Fibroblast of mammary gland (primary cell): Measurements from ENCODE around the gene PRPF19.

Source experiments
- DNase-seq: peaks from one replicate; pipeline ENCODE4 v3.0.0-alpha.2; 2010; ENCODE audit warnings: low read depth
- H3K4me3 ChIP-seq: 2 replicates; pipeline ENCODE4 v1.5.1; 2011; ENCODE audit warnings: low read depth, mild to moderate bottlenecking, low read length, moderate library complexity; ENCODE audit not compliant: control insufficient read depth
- CTCF ChIP-seq: conservative IDR thresholded peaks from 2 replicates; pipeline ENCODE4 v1.5.1; 2011; ENCODE audit warnings: low read depth, low read length, inconsistent platforms; ENCODE audit not compliant: control insufficient read depth, insufficient read depth

PRPF19 gene

GRCh38 chr11:60890696-60891095 lies 15.7 kb downstream of the PRPF19 start:
- no peak for DNase-seq
- H3K4me3 ChIP-seq: no peak overlapping the region
- no peak for TF ChIP-seq CTCF

- no peak for DNase-seq
- TF ChIP-seq CTCF: no peak
- no peak overlapping the region for H3K4me3 ChIP-seq
Observed at GRCh38 chr11:60889869-60890311, 16.5 kb downstream of the PRPF19 start.

DNA sequence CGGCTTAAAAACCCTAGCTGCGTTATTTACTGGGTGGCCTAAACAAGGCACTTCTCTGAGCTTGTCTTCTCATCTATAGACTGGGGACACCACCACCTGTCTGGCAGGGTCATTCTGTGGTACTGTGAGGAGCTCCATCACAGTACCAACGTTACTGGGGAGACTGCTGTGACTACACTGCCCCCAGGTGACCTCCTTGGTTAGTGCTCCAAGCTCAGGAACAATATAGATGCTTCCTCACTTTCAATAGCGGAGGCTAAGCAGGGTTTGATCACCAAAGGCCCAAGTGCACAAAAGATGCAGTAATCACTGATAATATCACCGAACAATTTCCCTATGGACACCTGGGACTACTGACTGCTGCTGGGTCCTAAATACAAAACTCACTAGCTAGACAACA lies 18.8 kb downstream of the PRPF19 start:
- DNase-seq: peak; percentile 69
- TF ChIP-seq CTCF: peak; percentile 85
- H3K4me3 ChIP-seq: no peak overlapping the region

DNA sequence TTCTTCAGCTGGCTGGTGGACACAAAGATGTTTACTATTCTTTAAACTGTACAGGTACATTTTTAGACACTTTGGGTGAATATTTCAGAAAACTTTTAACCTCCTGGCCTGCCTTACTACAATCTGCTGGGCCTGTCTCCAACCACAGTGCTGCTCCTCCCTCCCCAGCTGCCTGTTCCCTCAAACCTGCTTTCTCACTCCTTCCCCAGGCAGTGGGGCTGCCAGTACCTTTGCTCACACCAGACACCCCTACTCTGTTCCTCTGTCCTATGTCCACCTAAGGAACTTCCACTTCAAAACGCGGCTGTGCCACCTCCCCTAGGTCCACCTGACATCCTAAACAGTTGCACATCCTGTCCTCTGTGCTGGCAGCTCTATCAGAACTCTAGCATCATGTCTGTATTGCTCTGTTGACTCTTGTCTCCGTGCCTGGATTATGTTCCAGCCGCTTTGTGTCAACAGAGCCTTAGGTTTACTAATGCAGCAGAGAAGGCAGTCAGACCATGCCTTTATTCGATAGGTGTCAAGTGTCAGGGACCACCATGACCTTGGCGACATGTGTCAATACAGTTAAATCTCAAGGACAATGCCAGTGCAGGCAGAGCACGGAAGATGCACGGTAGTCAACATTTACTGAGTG lies 25.6 kb downstream of the PRPF19 start:
- no peak for TF ChIP-seq CTCF
- no peak overlapping the region for H3K4me3 ChIP-seq
- DNase-seq: no peak

- DNase-seq: no peak
- H3K4me3 ChIP-seq: no peak overlapping the region
- no peak for TF ChIP-seq CTCF
Observed at GRCh38 chr11:60879971-60880588, 26.3 kb downstream of the PRPF19 start.

DNA sequence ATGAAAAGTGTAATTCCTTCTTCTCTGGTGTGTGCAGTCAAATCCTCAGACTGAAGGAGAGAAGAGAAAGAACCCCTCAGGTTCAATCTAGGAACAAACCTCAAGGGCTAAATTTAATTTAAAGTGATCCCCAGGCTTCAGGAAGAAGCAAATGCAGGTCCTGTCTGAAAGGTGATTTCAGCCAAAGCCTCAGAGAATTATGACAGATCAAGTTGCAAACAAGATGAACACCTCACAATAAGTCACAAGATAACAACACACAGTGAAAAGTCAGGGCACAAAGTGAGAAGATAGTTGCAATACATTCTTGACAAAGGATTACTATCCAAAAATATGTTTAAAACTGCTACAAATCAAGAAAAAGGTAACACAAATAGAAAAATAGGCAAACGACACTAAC lies 27.3 kb downstream of the PRPF19 start:
- no peak for TF ChIP-seq CTCF
- DNase-seq: no peak
- no peak overlapping the region for H3K4me3 ChIP-seq
